Measurements from ENCODE around the gene SF3B2.

SF3B2 gene

GRCh38 chr11:66047541-66048365, 4.4 kb upstream of the SF3B2 start:
- DNase-seq (ENCODE audit: low read depth in 2 of 2) = no peak

GRCh38 chr11:66048547-66049323, 3.4 kb upstream of the SF3B2 start, which contains the start of gene GAL3ST3:
TSS of gene GAL3ST3 (minus strand) at chr11:66049161. CDS start at chr11:66045415, 3,746 bp downstream.
- DNase-seq (ENCODE audit: low read depth in 2 of 2) = no peak

- DNase-seq (ENCODE audit: low read depth in 2 of 2) = no peak
Measured at GRCh38 chr11:66050581-66051231, 1.5 kb upstream of the SF3B2 start.

- DNase-seq (ENCODE audit: low read depth in 2 of 2) = no peak
Measured at GRCh38 chr11:66051371-66051765, 796 bp upstream of the SF3B2 start.

- DNase-seq (ENCODE audit: low read depth in 2 of 2) = no peak
Measured at GRCh38 chr11:66052664-66052982, 459 bp downstream of the SF3B2 start.

GRCh38 chr11:66055021-66055420, 2.9 kb downstream of the SF3B2 start:
- no peak for DNase-seq (ENCODE audit: low read depth in 2 of 2)

GRCh38 chr11:66056501-66056900, 4.3 kb downstream of the SF3B2 start:
- no peak for DNase-seq (ENCODE audit: low read depth in 2 of 2)

GRCh38 chr11:66059966-66060680, 8.0 kb downstream of the SF3B2 start:
- DNase-seq (ENCODE audit: low read depth in 2 of 2) = no peak

- DNase-seq (ENCODE audit: low read depth in 2 of 2) = no peak
Measured at GRCh38 chr11:66061268-66061667, 9.1 kb downstream of the SF3B2 start.

GRCh38 chr11:66062408-66062807, 10.2 kb downstream of the SF3B2 start:
- DNase-seq (ENCODE audit: low read depth in 2 of 2) = no peak

- no peak for DNase-seq (ENCODE audit: low read depth in 2 of 2)
Measured at GRCh38 chr11:66063900-66064299, 11.7 kb downstream of the SF3B2 start.

- DNase-seq (ENCODE audit: low read depth in 2 of 2) = no peak
Measured at GRCh38 chr11:66064571-66064970, 12.4 kb downstream of the SF3B2 start.

GRCh38 chr11:66066751-66067150, 14.6 kb downstream of the SF3B2 start:
- no peak for DNase-seq (ENCODE audit: low read depth in 2 of 2)

GRCh38 chr11:66067640-66068039, 15.5 kb downstream of the SF3B2 start:
- no peak for DNase-seq (ENCODE audit: low read depth in 2 of 2)

GRCh38 chr11:66068154-66068821, 16.1 kb downstream of the SF3B2 start:
- DNase-seq (ENCODE audit: low read depth in 2 of 2) = peak; percentile 63 to 65

- DNase-seq (ENCODE audit: low read depth in 2 of 2) = no peak
Measured at GRCh38 chr11:66068923-66069714, 17.0 kb downstream of the SF3B2 start.

- peak; percentile 56 to 60 for DNase-seq (ENCODE audit: low read depth in 2 of 2)
Measured at GRCh38 chr11:66069715-66070603, 17.8 kb downstream of the SF3B2 start, which contains the start of gene PACS1. TSS of gene PACS1 (plus strand) at chr11:66070272. CDS start at chr11:66070487, 215 bp downstream.

GRCh38 chr11:66070604-66071380, 18.6 kb downstream of the SF3B2 start:
- no peak for DNase-seq (ENCODE audit: low read depth in 2 of 2)

Measured in stimulated activated CD4-positive, alpha-beta T cell treated with anti-CD3 and anti-CD28 coated beads, Interleukin-4, amount 100 ng/mL, for 48 hours (primary cell).